ENCODE data around the gene CRTC3.

CRTC3 gene

GRCh38 chr15:90564590-90564989 lies 34.9 kb downstream of the CRTC3 start:
- DNase-seq = no peak

- DNase-seq = peak in 1 of 5 experiments; percentile 63
These were observed 36.1 kb downstream of the CRTC3 start for GRCh38 chr15:90565866-90566265.

DNA sequence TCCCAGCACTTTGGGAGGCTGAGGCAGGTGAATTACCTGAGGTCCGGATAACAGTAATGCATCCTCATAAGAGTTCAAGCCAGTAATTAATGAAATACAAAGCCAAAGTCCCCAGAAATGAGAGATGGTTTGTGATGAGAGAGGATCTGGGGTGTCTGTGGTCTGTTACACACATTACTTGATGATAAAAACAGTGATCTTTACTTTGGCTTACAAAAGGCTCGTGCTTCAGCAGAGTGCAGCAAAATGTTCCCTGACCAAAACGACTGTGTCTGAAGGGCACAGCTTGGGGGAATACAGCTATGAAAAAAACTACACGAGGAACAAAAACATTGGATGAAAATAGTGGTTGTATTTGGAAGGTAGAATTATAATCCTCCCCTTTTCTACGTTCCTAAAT lies 40.9 kb downstream of the CRTC3 start:
- peak in 1 of 5 experiments; percentile 60 for DNase-seq

GRCh38 chr15:90571063-90571541 lies 41.4 kb downstream of the CRTC3 start:
- DNase-seq = no peak

DNA sequence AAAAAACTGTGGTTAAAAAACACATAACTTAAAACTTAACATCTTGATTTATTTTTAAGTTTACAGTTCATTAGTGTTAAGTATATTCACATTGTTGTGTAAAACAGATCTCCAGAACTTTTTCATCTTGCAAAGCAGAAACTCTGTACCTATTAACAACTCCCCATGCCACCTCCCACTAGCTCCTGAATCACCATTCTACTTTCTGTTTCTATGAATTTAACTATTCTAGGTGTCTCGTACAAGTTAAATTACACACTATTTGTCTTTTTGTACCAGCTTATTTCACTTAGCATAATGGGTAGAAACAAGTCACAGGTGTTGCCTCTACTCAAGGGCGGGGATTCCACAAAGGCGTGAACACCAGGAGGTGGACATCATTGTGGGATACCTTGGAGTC lies 43.2 kb downstream of the CRTC3 start:
- DNase-seq = peak in 1 of 5 experiments; percentile 42

GRCh38 chr15:90576711-90577389 lies 47.1 kb downstream of the CRTC3 start:
- DNase-seq = no peak

- DNase-seq = no peak
These were observed 49.5 kb downstream of the CRTC3 start for GRCh38 chr15:90579213-90579612.

DNA sequence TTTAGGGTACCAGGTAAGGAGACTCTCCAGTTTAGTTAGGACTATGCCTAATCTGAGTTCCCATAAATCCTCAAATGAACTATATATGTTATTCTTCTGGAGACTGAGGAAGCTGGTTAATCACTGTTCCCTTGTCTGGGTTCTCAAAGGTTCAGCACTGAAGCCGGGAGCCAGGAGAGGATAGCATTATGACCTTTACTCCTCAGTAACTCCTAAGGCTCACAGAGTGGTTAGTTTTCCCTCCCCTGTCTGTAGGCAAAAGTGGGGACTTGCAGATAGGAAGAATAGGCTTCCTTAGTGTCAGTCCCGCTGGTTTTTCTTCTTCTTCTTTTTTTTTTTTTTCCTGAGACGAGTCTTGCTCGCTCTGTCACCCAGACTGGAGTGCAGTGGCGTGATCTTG lies 50.4 kb downstream of the CRTC3 start:
- no peak for DNase-seq

DNA sequence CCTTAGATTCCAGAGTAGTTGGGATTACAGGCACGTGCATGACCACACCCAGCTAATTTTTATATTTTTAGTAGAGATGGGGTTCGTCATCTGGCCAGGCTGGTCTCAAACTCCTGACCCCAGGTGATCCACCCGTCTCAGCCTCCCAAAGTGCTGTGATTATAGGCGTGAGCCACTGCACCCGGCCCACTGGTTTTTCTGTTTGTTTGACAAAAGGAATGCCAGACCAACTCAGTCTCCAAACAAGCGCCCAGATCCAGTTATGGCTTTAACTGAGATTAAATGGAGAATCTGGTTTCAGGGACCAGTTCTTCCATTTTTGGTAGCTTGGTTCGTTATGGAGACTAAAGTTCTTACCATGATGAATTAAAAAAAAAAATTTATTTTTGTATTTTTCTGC lies 50.8 kb downstream of the CRTC3 start:
- no peak for DNase-seq

GRCh38 chr15:90580946-90581345 lies 51.2 kb downstream of the CRTC3 start:
- no peak for DNase-seq

DNA sequence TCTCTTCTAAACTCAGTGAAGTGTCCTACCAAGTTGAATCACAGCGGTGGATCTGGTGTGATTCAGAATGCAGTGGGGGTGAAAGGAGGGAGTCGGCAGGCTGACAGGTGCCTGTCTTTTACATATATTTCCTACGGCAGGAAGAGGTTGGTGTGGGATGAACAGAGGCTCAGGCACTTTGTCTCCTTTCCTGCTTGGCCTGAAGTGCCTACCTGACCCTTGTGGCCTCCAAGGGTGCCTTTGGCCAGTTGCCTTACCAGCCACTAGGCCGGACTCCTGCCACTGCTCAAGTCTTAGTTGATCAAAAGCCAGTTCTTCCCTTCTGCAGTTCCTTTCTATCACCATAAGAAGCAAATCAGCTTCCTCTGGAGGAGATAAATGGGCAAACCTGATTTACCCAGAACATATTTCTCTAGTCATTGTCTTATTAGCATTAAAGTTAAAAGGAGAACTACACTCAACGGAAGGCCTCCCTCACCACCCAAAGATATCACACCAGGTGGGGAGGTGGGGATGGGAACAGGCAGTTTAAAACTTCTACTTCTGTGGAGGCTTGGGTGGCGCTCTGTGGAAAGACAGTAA lies 52.1 kb downstream of the CRTC3 start:
- DNase-seq = no peak

DNA sequence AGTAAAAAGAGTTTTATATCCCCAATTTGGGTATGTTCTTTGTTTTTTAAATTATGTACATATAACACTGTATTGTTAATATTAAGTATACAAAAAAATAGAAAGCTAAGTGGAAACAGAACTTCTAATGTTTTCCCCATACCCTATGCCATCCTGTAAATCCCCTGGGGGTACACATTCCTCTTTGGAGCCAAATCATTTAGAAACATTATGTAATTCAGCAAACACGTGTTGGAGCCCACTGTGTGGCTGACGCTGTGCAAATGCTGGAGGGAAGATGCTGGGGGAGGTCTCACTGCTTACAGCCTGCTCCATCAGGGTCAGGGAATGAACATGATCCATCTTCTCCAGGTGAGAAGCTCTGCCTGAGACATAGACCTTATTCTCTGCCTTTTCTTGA lies 52.8 kb downstream of the CRTC3 start:
- DNase-seq = no peak

DNA sequence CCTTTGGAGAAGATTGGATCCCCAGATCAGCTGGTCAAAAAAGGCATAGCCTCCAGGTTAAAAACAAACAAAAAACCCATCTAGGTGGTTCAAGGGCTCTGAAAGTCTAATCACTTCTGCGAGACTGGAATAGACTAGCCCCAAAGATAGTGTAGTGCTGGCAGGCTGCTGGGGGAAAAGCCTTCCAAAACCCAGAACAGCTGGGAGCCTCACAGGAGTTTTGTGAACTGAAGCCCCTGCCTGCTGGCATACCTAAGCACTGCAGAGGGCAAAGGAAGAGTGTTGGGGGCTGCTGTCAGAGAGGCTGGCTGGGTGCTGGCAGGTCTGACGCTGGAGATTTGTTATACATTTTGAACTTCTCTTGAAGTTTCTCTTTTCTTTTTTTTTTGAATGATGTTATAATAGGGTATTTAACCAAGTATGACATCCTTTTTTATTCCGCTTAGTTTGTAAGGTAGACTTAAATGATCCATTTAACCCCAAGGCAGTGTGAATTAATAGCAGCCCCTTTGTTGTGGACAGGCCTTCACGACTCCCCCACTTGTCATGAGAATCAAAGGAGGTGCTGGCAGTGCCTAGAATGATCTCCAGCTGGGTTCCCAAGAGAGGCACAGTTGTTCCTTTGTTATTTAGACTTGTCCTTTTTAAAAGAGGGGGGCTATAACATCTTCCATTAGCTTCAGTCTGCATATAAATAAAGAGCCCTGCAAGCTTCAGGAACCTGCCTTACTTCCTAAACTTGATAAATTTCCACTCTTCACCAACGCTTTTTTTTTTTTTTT lies 53.9 kb downstream of the CRTC3 start:
- DNase-seq = no peak

DNA sequence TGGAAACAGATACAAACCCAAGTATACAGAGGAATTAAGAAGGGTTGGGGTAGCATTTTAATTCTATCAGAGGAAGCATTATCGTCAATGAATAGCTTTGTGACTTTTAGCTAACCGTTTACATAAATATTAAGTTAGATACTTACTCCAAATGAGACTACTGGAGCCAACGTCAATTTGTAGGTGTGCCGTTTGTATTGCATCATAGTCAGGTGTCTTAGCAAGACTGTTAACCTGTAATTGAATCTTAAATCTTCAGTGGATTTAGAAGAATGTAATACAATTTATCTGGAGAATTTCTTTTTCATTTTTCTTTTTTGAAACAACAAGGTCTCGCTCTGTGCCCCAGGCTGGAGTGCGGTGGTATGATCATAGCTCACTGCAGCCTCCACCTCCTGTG lies 55.1 kb downstream of the CRTC3 start:
- DNase-seq = no peak

- no peak for DNase-seq
These were observed 56.1 kb downstream of the CRTC3 start for GRCh38 chr15:90585863-90586262.

GRCh38 chr15:90586948-90587347 lies 57.2 kb downstream of the CRTC3 start:
- DNase-seq = no peak

DNA sequence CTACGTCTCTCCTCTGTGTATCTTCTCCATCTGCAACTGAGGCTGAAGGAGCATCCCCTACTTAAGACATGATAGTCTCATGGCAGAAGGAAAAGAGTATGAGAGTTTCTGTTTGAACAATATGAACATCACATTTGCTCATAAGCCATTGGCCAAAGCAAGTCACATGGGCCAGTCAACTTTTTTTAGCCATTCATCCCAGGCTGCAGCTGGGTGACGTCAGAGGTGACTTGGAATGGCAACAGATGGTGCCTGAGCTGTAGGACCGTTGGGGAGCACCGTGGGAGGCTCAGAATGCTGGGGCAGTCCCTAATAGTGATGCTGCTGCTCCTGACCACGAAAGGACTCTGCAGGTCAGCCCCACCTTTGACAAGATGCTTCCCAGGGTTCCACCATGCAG lies 58.7 kb downstream of the CRTC3 start:
- no peak for DNase-seq

DNA sequence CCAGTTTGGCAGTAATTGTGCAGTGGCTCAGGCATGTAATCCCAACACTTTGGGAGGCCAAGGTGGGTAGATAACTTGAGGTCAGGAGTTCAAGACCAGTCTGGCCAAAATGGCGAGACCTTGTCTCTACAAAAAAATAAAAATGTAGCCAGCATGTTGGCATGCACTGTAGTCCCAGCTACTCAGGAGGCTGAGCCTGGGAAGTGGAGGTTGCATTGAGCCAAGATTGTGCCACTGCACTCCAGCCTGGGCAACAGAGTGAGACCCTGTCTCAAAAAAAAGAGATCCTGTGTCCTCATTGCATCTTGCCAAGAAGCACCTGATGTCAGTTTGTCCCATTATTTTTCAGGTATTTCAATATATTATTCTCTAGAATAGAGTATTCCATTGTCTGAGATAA lies 61.8 kb downstream of the CRTC3 start:
- DNase-seq = no peak

DNA sequence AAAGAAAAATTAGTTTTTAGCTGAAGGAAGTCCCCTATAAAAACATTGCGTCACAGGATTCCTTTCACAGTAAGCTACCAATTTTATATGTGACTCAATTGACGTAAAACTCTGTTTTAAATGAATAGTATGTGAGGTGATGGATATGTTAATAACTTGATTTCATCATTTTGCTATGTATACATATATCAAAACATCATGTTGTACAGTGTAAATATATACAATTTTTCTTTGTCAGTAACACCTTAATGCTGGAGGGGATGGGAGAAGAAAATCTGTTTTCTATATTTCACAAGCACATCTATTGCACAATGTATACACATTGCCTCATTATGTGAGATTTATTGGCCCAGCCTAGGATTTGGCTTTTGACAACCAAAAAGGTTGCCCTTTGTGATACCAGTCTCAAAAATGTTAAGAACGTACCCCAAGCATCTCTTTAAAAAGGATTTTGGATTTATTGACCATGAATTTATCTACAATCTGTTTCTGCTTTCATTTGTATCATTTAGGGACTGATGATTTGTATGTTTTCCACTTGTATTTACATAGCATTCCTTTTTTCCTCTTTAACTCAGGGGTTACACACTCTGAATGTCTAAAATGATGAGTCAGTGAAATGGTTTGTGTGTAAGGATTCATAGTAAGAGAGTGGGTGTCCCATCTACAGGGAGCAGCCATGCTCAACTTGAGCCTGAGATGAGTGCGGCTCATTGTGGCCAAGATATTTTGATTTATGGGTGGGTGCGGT lies 62.6 kb downstream of the CRTC3 start:
- DNase-seq = no peak

GRCh38 chr15:90593499-90594158 lies 63.9 kb downstream of the CRTC3 start:
- DNase-seq = peak in 1 of 5 experiments; percentile 34

GRCh38 chr15:90594301-90594738 lies 64.6 kb downstream of the CRTC3 start:
- DNase-seq = peak; percentile 23 to 98 (median 66)

GRCh38 chr15:90595763-90596155 lies 66.0 kb downstream of the CRTC3 start:
- DNase-seq = no peak
